HEK293 (cell line): ENCODE data around the gene GNB1L.
A peak's percentile ranks its signal among the peaks of the same experiment; 100 is the strongest.
"Not testable (repeated sequence)": the region's sequence is repeated elsewhere in the genome, so short reads cannot be mapped to it uniquely, and the experiment has no call there.

Experiments used
- CTCF ChIA-PET: fragments of 350-600 bp; formaldehyde crosslinking; extraction: SDS; loops from one replicate; lab custom pipeline; 2021; ENCODE audit warnings: antibody characterized with exemption; lab: Yijun Ruan, JAX
- POLR2A ChIA-PET: fragments of 300-600 bp; formaldehyde crosslinking; extraction: SDS; loops from one replicate; lab custom pipeline; 2020; ENCODE audit warnings: antibody characterized with exemption, inconsistent platforms; lab: Yijun Ruan, JAX
- H3K27ac ChIP-seq: fragments of 200-500 bp; sonication (Bioruptor generic); 2 replicates; pipeline ENCODE4 v1.5.1; 2014; ENCODE audit warnings: low read depth, low read length, control low read depth, inconsistent platforms; ENCODE audit errors: extremely low read depth
- H3K36me3 ChIP-seq, 2 experiments: fragments of 200-500 bp in 1 of 2; sonication (Bioruptor generic) in 1 of 2; 1 replicate in 1 of 2; 2 replicates in 1 of 2; pipeline ENCODE4 v1.5.1; 2014 to 2017; ENCODE audit warnings: inconsistent platforms in 2 of 2, low read length in 2 of 2; ENCODE audit not compliant: control insufficient read depth in 2 of 2, insufficient read depth in 1 of 2
- H3K4me1 ChIP-seq: fragments of 200-500 bp; sonication (Bioruptor generic); 2 replicates; pipeline ENCODE4 v1.5.1; 2014; ENCODE audit warnings: mild to moderate bottlenecking, low read length, inconsistent platforms; ENCODE audit not compliant: control insufficient read depth, insufficient read depth
- H3K4me3 ChIP-seq: 2 replicates; pipeline ENCODE4 v1.5.1; 2011; ENCODE audit warnings: low read depth, mild to moderate bottlenecking, control low read depth, low read length, moderate library complexity
- H3K9me3 ChIP-seq: fragments of 200-500 bp; sonication (Bioruptor generic); 2 replicates; pipeline ENCODE4 v1.5.1; 2014; ENCODE audit warnings: low read depth, low read length, inconsistent platforms; ENCODE audit not compliant: control insufficient read depth, insufficient read depth
- BCL11B ChIP-seq: fragments of 450-650 bp; formaldehyde crosslinking; IDR thresholded peaks from 2 replicates; pipeline ENCODE4 v1.5.1; 2016; ENCODE audit warnings: low read depth, missing biosample characterization, missing genetic modification characterization
- KLF8 ChIP-seq: fragments of 450-650 bp; formaldehyde crosslinking; IDR thresholded peaks from 2 replicates; pipeline ENCODE4 v1.5.1; 2016; ENCODE audit warnings: missing biosample characterization, missing genetic modification characterization
- REPIN1 ChIP-seq: fragments of 450-650 bp; formaldehyde crosslinking; IDR thresholded peaks from 2 replicates; pipeline ENCODE4 v1.5.1; 2017; ENCODE audit warnings: missing biosample characterization, missing genetic modification characterization, low read depth
- WT1 ChIP-seq: fragments of 450-650 bp; formaldehyde crosslinking; IDR thresholded peaks from 2 replicates; pipeline ENCODE4 v1.5.1; 2016; ENCODE audit warnings: missing biosample characterization, missing genetic modification characterization
- ZBTB20 ChIP-seq: fragments of 450-650 bp; formaldehyde crosslinking; IDR thresholded peaks from 2 replicates; pipeline ENCODE4 v1.5.1; 2016; ENCODE audit warnings: missing biosample characterization, missing genetic modification characterization
- ZBTB49 ChIP-seq: fragments of 450-650 bp; formaldehyde crosslinking; IDR thresholded peaks from 2 replicates; pipeline ENCODE4 v1.5.1; 2016; ENCODE audit warnings: missing biosample characterization, missing genetic modification characterization, low read depth
- ZNF121 ChIP-seq: fragments of 450-650 bp; formaldehyde crosslinking; IDR thresholded peaks from 2 replicates; pipeline ENCODE4 v1.5.1; 2016; ENCODE audit warnings: missing biosample characterization, missing genetic modification characterization
- ZNF140 ChIP-seq: fragments of 450-650 bp; formaldehyde crosslinking; IDR thresholded peaks from 2 replicates; pipeline ENCODE4 v1.5.1; 2016; ENCODE audit warnings: missing biosample characterization, missing genetic modification characterization
- ZNF266 ChIP-seq: fragments of 450-650 bp; formaldehyde crosslinking; IDR thresholded peaks from 2 replicates; pipeline ENCODE4 v1.5.1; 2016; ENCODE audit warnings: missing biosample characterization, missing genetic modification characterization, low read depth
- ZNF335 ChIP-seq: fragments of 450-650 bp; formaldehyde crosslinking; conservative IDR thresholded peaks from 2 replicates; pipeline ENCODE4 v1.5.1; 2016; ENCODE audit warnings: missing biosample characterization, missing genetic modification characterization
- ZNF510 ChIP-seq: fragments of 450-650 bp; formaldehyde crosslinking; IDR thresholded peaks from 2 replicates; pipeline ENCODE4 v1.5.1; 2018; ENCODE audit warnings: mild to moderate bottlenecking, missing genetic modification characterization, missing biosample characterization; ENCODE audit not compliant: insufficient replicate concordance
- ZNF529 ChIP-seq: fragments of 450-650 bp; formaldehyde crosslinking; IDR thresholded peaks from 2 replicates; pipeline ENCODE4 v1.5.1; 2017; ENCODE audit warnings: missing genetic modification characterization, missing biosample characterization; ENCODE audit not compliant: insufficient replicate concordance
- ZNF530 ChIP-seq: fragments of 450-650 bp; formaldehyde crosslinking; IDR thresholded peaks from 2 replicates; pipeline ENCODE4 v1.5.1; 2016; ENCODE audit warnings: low read depth, missing biosample characterization, missing genetic modification characterization
- ZNF610 ChIP-seq: fragments of 450-650 bp; formaldehyde crosslinking; IDR thresholded peaks from 2 replicates; pipeline ENCODE4 v1.5.1; 2016; ENCODE audit warnings: missing biosample characterization, missing genetic modification characterization, borderline replicate concordance
- ZNF670 ChIP-seq: fragments of 450-650 bp; formaldehyde crosslinking; IDR thresholded peaks from 2 replicates; pipeline ENCODE4 v1.5.1; 2016; ENCODE audit warnings: missing biosample characterization, missing genetic modification characterization, low read depth
- ZNF76 ChIP-seq: fragments of 450-650 bp; formaldehyde crosslinking; IDR thresholded peaks from 2 replicates; pipeline ENCODE4; 2016; ENCODE audit warnings: low read depth, missing biosample characterization, missing genetic modification characterization, borderline replicate concordance
- ZNF777 ChIP-seq: fragments of 450-650 bp; formaldehyde crosslinking; IDR thresholded peaks from 2 replicates; pipeline ENCODE4 v1.5.1; 2017; ENCODE audit warnings: missing biosample characterization, missing genetic modification characterization, borderline replicate concordance

The GNB1L gene

DNA sequence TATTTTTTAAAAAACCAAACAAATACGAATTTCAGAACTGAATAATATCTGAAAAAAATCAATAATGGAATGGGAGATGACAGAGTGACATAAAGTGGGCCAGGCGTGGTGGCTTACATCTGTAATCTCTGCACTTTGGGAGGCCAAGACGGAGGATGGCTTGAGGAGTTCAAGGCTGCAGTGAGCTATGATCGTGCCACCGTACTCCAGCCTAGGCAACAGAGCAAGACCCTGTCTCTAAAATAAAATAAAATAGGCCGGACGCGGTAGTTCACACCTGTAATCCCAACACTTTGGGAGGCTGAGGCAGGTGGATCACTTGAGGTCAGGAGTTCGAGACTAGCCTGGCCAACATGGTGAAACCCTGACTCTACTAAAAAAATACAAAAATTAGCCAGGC is 21.3 kb downstream of the GNB1L start:
- H3K36me3 ChIP-seq, H3K4me1 ChIP-seq, H3K4me3 ChIP-seq, H3K9me3 ChIP-seq, H3K27ac ChIP-seq: not testable (repeated sequence)
- CTCF ChIA-PET = interaction anchor here (0.7 to 1.4 kb wide), 3 partner anchors 18 to 510 kb away, joined by 3 to 7 read pairs (median 5); no protein-coding TSS in a partner anchor
- POLR2A ChIA-PET = interaction anchor here (1.3 to 1.6 kb wide), 3 partner anchors 15 to 22 kb away, joined by 4 to 6 read pairs (median 6); partner anchors contain the start of genes GNB1L and RTL10

- Histone ChIP-seq H3K4me3 (no peak overlapping the region), H3K36me3 (no peaks in the 10 kb centered on the region), H3K9me3 (no peaks in the 10 kb centered on the region)
- ChIA-PET POLR2A (interaction anchor here (1.1 to 1.6 kb wide), 4 partner anchors 10 to 23 kb away, joined by 4 to 6 read pairs (median 5); partner anchors contain the start of genes GNB1L and RTL10), CTCF (interaction anchor here (0.7 to 1.5 kb wide), 8 partner anchors 19 to 509 kb away, joined by 3 to 8 read pairs (median 4); partner anchors contain the start of genes GNB1L, GP1BB and RTL10)
- no peak for TF ChIP-seq ZNF670 (tag by site-specific recombination)
- peak; percentile 75 for TF ChIP-seq ZBTB20 (tag by site-specific recombination)
- TF ChIP-seq, all 188 proteins: peak for 1
- H3K4me1 ChIP-seq = no peaks in the 10 kb centered on the region
- no peak overlapping the region for H3K27ac ChIP-seq
Measured at GRCh38 chr22:19832476-19833108, 22.1 kb downstream of the GNB1L start.

- H3K9me3 ChIP-seq, H3K27ac ChIP-seq, H3K36me3 ChIP-seq, H3K4me3 ChIP-seq, H3K4me1 ChIP-seq: not testable (repeated sequence)
- peak; percentile 81 for TF ChIP-seq ZNF121 (tag by site-specific recombination)
- POLR2A ChIA-PET = interaction anchor here (1.1 to 1.6 kb wide), 4 partner anchors 10 to 24 kb away, joined by 4 to 6 read pairs (median 5); partner anchors contain the start of genes GNB1L and RTL10
- CTCF ChIA-PET = interaction anchor here (0.6 to 1.5 kb wide), 8 partner anchors 20 to 108 kb away, joined by 3 to 8 read pairs (median 3); partner anchors contain the start of genes GNB1L, GP1BB and RTL10
Measured at GRCh38 chr22:19831979-19832378, 22.7 kb downstream of the GNB1L start.

- TF ChIP-seq KLF8 (no peak), ZNF510 (tag by site-specific recombination) (no peak), ZNF610 (tag by site-specific recombination) (no peak), ZNF76 (no peak), ZNF140 (tag by site-specific recombination) (no peak), ZNF266 (tag by site-specific recombination) (no peak), REPIN1 (tag by site-specific recombination) (no peak), ZBTB49 (tag by site-specific recombination) (no peak), ZNF529 (tag by site-specific recombination) (no peak), ZNF777 (no peak), ZNF335 (no peak), ZNF530 (tag by site-specific recombination) (no peak), WT1 (tag by site-specific recombination) (no peak), BCL11B (tag by site-specific recombination) (no peak)
- H3K4me1 ChIP-seq = no peaks in the 10 kb centered on the region
- H3K27ac ChIP-seq = no peak overlapping the region
- CTCF ChIA-PET = interaction anchor here (0.6 to 1.5 kb wide), 2 partner anchors 108 to 201 kb away, joined by 3 read pairs; partner anchors contain the start of gene GP1BB
- H3K9me3 ChIP-seq = no peaks in the 10 kb centered on the region
- H3K36me3 ChIP-seq = no peaks in the 10 kb centered on the region
- POLR2A ChIA-PET = no interaction called here
- H3K4me3 ChIP-seq = no peak overlapping the region
Measured at GRCh38 chr22:19831016-19831415, 23.7 kb downstream of the GNB1L start.
